Heart left ventricle (tissue), 16 donors: ENCODE data around the gene ADD2. TPM values are rescaled to one million over a fixed set of nuclear protein-coding genes. Genes with fewer than 3 reads are reported as not detected.

Experiments used
- ATAC-seq, 4 donors: fragments of 200-7000 bp; cut with Tn5 transposase; one replicate each; pipeline ENCODE4 v1.9.1; 2020 to 2022; ENCODE audit warnings: moderate library complexity in 4 of 4, mild to moderate bottlenecking in 3 of 4, moderate number of reproducible peaks in 1 of 4
- DNase-seq, 5 donors: peaks; one replicate each; pipeline ENCODE4 v3.0.0-alpha.2; 2020
- H3K27ac ChIP-seq, 12 donors: fragments of 200-600 bp; sonication (generic) in 4 of 12; one replicate each; pipeline versions ENCODE4 v1.5.0 to v1.8.0; 2016 to 2022; ENCODE audit warnings: mild to moderate bottlenecking in 2 of 12
- H3K27me3 ChIP-seq, 9 donors: fragments of 200-600 bp; sonication (generic) in 2 of 9; one replicate each; pipeline versions ENCODE4 v1.5.1 to v1.8.0; 2016 to 2022; ENCODE audit warnings: mild to moderate bottlenecking in 3 of 9
- H3K36me3 ChIP-seq, 9 donors: fragments of 200-600 bp; sonication (generic) in 2 of 9; one replicate each; pipeline versions ENCODE4 v1.5.0 to v1.8.0; 2018 to 2022; ENCODE audit warnings: mild to moderate bottlenecking in 2 of 9
- H3K4me1 ChIP-seq, 12 donors: fragments of 200-600 bp; sonication (generic) in 4 of 12; one replicate each; pipeline versions ENCODE4 v1.5.0 to v1.8.0; 2016 to 2022; ENCODE audit warnings: mild to moderate bottlenecking in 3 of 12
- H3K4me3 ChIP-seq, 12 donors: fragments of 200-600 bp; sonication (generic) in 4 of 12; one replicate each; pipeline versions ENCODE4 v1.5.0 to v1.8.0; 2017 to 2022; ENCODE audit warnings: mild to moderate bottlenecking in 9 of 12, moderate library complexity in 4 of 12
- H3K9me3 ChIP-seq, 12 donors: fragments of 200-600 bp; sonication (generic) in 4 of 12; one replicate each; pipeline versions ENCODE4 v1.5.0 to v1.8.0; 2016 to 2022; ENCODE audit warnings: mild to moderate bottlenecking in 1 of 12
- CTCF ChIP-seq, 12 donors: fragments of 200-600 bp; sonication (generic) in 4 of 12; IDR thresholded peaks; one replicate each; pipeline versions ENCODE4 v1.5.0 to v1.8.0; 2018 to 2022; ENCODE audit warnings: antibody characterized with exemption in 12 of 12, mild to moderate bottlenecking in 5 of 12
- POLR2A ChIP-seq, 2 donors: fragments of 450-650 bp; IDR thresholded peaks; one replicate each; pipeline ENCODE4 v1.6.1; 2017; ENCODE audit warnings: antibody characterized with exemption in 2 of 2, mild to moderate bottlenecking in 2 of 2, moderate library complexity in 2 of 2
- WGBS, 4 donors: extraction: QIAGEN DNeasy Blood & Tissue Kit in 2 of 4; methylation state at CpG; one replicate each; pipeline versions ENCODE4 v1.1.5 to v1.1.7; 2013 to 2018; 5-methylcytosine and 5-hydroxymethylcytosine counted together
- intact Hi-C, 10 donors: fragments of 100-400 bp; cut with DNase I; formaldehyde crosslinking; loops; one replicate each; pipeline versions ENCODE4 v1.11.1 to v1.14.2; 2022
- polyA plus RNA-seq, 2 donors: library from polyadenylated mRNA; stranded (reverse); fragments of 200-250 nt; gene quantifications; one replicate each; pipeline ENCODE4 v1.2.3, GENCODE V29; 2013
- total RNA-seq, 9 donors: library from RNA; depleted of rRNA in 2 of 9; stranded (reverse); fragments of >200 nt in 2 of 9; fragmentation: NEBNext Ultra II Directional in 3 of 9; extraction: Animal tissue kit (Norgen Biotek cat#: 25700) in 3 of 9; gene quantifications; one replicate each; pipeline versions ENCODE4 v1.1.0 to v1.2.4, GENCODE V29; 2016 to 2023
- donor health status: ischemic (EF 13 %, LVEDD 7.1; RV severe dilation, severe dysfunction).
- donor health status: healthy with polysubstance abuse.
- donor health status: DM: no; HTN: yes; CAD: no.
- donor health status: DM: no; HTN: no; CAD: no.
- donor health status: ischemic (EF 25% LVEDD 6.9; RV normal size, moderate dysfunction).
- donor health status: ischemic (EF 25% LVEDD 5.7; RV mildly dilated, moderate dysfunction).
- donor health status: healthy.
- donor health status: DM: yes; HTN: yes; CAD: no.
- donor health status: ischemic (EF 35%, LVEDD 5.7; RV mildly dilated, moderate dysfunction).
- donor health status: nonischemic (EF 11% LVEDD 7.7; RV severe dilation, severe dysfunction).
- donor health status: DM: yes; HTN: yes; CAD: no.
- donor health status: PGD.
- donor health status: ischemic (EF 29% LVEDD 5.4; RV normal size, mild dysfunction).
- donor health status: nonischemic (EF 23%, LVEDD 6.1; RV moderate dilation, normal function).

Gene ADD2
- total and polyA plus RNA-seq, 11 donors, result 0.49 to 7.3 (median 3.0) TPM

GRCh38 chr2:70687461-70687795 lies 80.6 kb downstream of the ADD2 start:
- Histone ChIP-seq H3K36me3 (no peaks in the 10 kb centered on the region), H3K4me3 (no peak overlapping the region), H3K9me3 (no peaks in the 10 kb centered on the region), H3K27ac (no peak overlapping the region), H3K4me1 (peaks cover 0 to 4% (median 0%) of the 10 kb centered on the region in 12 donors), H3K27me3 (no peaks in the 10 kb centered on the region)
- ATAC-seq (no peak), DNase-seq (no peak)
- intact Hi-C loops, result loop anchor here in 1 of 10 donors (5.0 kb wide), 1 partner anchor 80 kb away; the partner anchor contains the start of gene ADD2
- WGBS, 4 donors, result 94 to 98% (median 96%) methylated on average over 4 of the region's 4 CpGs
- TF ChIP-seq POLR2A (IDR thresholded peaks at IDR 0.05) (no peak), CTCF (IDR thresholded peaks at IDR 0.05) (no peak)

- intact Hi-C loops, result loop anchor here in 1 of 10 donors (5.0 kb wide), 1 partner anchor 80 kb away; the partner anchor contains the start of gene ADD2
- H3K27me3 ChIP-seq, result no peaks in the 10 kb centered on the region
- DNase-seq, result peak in 4 of 5 donors; percentile 25 to 79 (median 43)
- 49 to 61% (median 58%) methylated on average over 10 to 11 of the region's 11 CpGs for WGBS, 4 donors
- peaks cover 0 to 4% (median 0%) of the 10 kb centered on the region in 12 donors for H3K4me1 ChIP-seq
- TF ChIP-seq POLR2A (IDR thresholded peaks at IDR 0.05), result no peak
- peak in 6 of 12 donors; percentile 12 to 44 (median 32) for TF ChIP-seq CTCF (IDR thresholded peaks at IDR 0.05)
- no peaks in the 10 kb centered on the region for H3K9me3 ChIP-seq
- no peak overlapping the region for H3K27ac ChIP-seq
- H3K4me3 ChIP-seq, result no peak overlapping the region
- H3K36me3 ChIP-seq, result no peaks in the 10 kb centered on the region
- peak; percentile 32 to 97 (median 92) for ATAC-seq
These were observed 81.2 kb downstream of the ADD2 start for GRCh38 chr2:70686577-70687460.

- no peak for TF ChIP-seq CTCF (IDR thresholded peaks at IDR 0.05)
- no peak for TF ChIP-seq POLR2A (IDR thresholded peaks at IDR 0.05)
- no peak for DNase-seq
- Histone ChIP-seq H3K27me3 (no peaks in the 10 kb centered on the region), H3K4me3 (no peak overlapping the region), H3K36me3 (no peaks in the 10 kb centered on the region), H3K4me1 (peaks cover 0 to 4% (median 0%) of the 10 kb centered on the region in 12 donors), H3K27ac (no peak overlapping the region), H3K9me3 (no peaks in the 10 kb centered on the region)
- intact Hi-C loops, result loop anchor here in 1 of 10 donors (5.0 kb wide), 1 partner anchor 82 kb away; the partner anchor contains the start of gene ADD2
- WGBS, 4 donors, result 80 to 86% (median 84%) methylated on average over 6 of the region's 6 CpGs
- ATAC-seq, result no peak
These were observed 82.2 kb downstream of the ADD2 start for GRCh38 chr2:70685771-70686171.

GRCh38 chr2:70684846-70685622 lies 83.0 kb downstream of the ADD2 start:
- intact Hi-C loops, result loop anchor here in 1 of 10 donors (5.0 kb wide), 1 partner anchor 82 kb away; the partner anchor contains the start of gene ADD2
- Histone ChIP-seq H3K4me3 (no peak overlapping the region), H3K27ac (no peak overlapping the region), H3K4me1 (peaks cover 0 to 4% (median 0%) of the 10 kb centered on the region in 12 donors), H3K9me3 (no peaks in the 10 kb centered on the region), H3K27me3 (no peaks in the 10 kb centered on the region), H3K36me3 (no peaks in the 10 kb centered on the region)
- ATAC-seq (no peak), DNase-seq (no peak)
- 83 to 89% (median 87%) methylated on average over 4 of the region's 4 CpGs for WGBS, 4 donors
- no peak for TF ChIP-seq POLR2A (IDR thresholded peaks at IDR 0.05)
- no peak for TF ChIP-seq CTCF (IDR thresholded peaks at IDR 0.05)
